Measurements from ENCODE around the gene FCGR2B. TPM values are rescaled to one million over a fixed set of nuclear protein-coding genes. Genes with fewer than 3 reads are reported as not detected.
A peak's percentile ranks its signal among the peaks of the same experiment; 100 is the strongest.
"Not testable (repeated sequence)": the region's sequence is repeated elsewhere in the genome, so short reads cannot be mapped to it uniquely, and the experiment has no call there.

FCGR2B gene
- total RNA-seq, 2 experiments from 2014 or later: not detected

DNA sequence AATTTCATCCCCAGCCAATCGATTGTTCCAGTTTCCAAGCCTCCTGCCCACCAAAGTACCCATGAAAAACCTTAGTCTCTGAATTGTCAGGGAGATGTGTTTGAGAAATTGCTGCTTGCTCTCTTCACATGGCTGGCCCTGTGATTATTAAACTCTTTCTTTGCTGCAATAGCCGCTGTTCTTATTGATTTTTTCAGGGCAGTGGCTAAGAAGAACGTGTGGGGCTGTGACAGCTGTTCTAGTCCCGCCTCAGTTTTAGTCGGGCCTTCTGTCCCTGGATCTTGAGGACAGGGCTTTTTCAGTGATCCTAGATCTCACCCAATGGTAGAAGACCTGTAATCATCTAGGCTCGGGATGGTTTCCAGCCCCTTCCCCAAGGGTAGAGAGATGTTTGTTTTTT, 9.0 kb upstream of the FCGR2B start:
- DNase-seq; H3K9me3 Mint-ChIP-seq (ENCODE audit: low read depth); POLR2A ChIA-PET; H3K27ac Mint-ChIP-seq; CTCF ChIA-PET; H3K4me3 Mint-ChIP-seq; H3K36me3 Mint-ChIP-seq (ENCODE audit: low read depth); ATAC-seq; H3K4me1 Mint-ChIP-seq: not testable (repeated sequence)
- intact Hi-C loops (cut with DNase I, micrococcal nuclease): loop anchor here in 1 of 2 experiments (10.0 kb wide), 1 partner anchor 89 kb away; no protein-coding TSS in a partner anchor
- peaks cover 11% of the 10 kb centered on the region for H3K27me3 Mint-ChIP-seq

DNA sequence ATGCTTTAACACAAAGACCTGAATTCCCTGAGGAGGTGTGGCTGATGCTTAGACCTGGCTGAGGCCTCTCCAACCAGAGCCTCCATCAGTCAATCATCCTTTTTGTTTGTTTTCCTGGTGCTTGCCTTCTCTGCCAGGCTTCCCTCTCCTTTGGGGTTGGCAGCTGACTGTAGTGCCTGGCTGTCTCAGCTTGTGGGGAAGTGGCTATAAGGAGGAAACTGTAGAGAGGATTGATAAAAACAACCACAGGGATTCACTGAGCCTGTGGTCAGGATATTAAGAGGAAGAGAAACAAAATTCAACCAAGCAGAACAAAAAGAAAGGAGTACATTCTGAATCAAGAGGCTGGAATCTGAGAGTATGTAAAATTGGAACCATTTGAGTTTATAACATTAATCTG, 4.4 kb upstream of the FCGR2B start:
- H3K4me3 Mint-ChIP-seq; ATAC-seq; H3K9me3 Mint-ChIP-seq (ENCODE audit: low read depth); DNase-seq; CTCF ChIA-PET; H3K36me3 Mint-ChIP-seq (ENCODE audit: low read depth); H3K27me3 Mint-ChIP-seq; H3K27ac Mint-ChIP-seq; POLR2A ChIA-PET; H3K4me1 Mint-ChIP-seq: not testable (repeated sequence)
- intact Hi-C loops (cut with DNase I, micrococcal nuclease): loop anchor here in 1 of 2 experiments (10.0 kb wide), 1 partner anchor 94 kb away; no protein-coding TSS in a partner anchor

DNA sequence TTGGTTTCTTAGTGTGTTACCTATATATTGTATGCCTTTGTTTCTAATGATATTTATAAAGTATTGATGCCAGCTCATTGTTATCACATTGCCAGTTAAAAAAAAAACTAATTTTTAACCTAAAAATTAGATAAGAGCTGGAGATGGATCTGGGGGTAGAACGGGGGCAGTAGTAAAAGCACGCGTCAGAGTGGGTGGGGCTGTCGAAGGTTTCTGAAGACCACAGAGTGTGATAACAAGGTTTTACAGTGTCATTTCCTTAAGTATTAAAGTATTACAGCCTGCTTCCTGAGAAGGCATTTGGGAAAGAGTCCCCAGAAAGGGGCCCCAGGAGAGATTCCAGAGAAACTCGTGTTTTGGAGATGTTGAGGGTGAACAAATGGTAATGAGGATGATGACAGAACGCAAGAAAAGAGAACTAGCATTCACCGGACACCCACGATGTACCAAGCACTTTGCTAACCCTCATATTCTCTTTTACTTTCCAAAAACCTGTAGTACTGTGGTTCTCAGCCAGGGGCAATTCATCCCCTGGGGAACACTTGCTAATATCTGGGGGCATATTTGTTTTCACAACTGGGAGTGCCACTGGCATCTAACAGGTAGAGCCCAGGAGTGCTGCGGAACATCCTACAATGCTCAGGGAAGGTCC, 1.2 kb upstream of the FCGR2B start:
- POLR2A ChIA-PET; H3K36me3 Mint-ChIP-seq (ENCODE audit: low read depth); H3K4me3 Mint-ChIP-seq; H3K4me1 Mint-ChIP-seq; ATAC-seq; H3K27me3 Mint-ChIP-seq; intact Hi-C loops (cut with DNase I, micrococcal nuclease); DNase-seq; CTCF ChIA-PET; H3K9me3 Mint-ChIP-seq (ENCODE audit: low read depth); H3K27ac Mint-ChIP-seq: not testable (repeated sequence)

DNA sequence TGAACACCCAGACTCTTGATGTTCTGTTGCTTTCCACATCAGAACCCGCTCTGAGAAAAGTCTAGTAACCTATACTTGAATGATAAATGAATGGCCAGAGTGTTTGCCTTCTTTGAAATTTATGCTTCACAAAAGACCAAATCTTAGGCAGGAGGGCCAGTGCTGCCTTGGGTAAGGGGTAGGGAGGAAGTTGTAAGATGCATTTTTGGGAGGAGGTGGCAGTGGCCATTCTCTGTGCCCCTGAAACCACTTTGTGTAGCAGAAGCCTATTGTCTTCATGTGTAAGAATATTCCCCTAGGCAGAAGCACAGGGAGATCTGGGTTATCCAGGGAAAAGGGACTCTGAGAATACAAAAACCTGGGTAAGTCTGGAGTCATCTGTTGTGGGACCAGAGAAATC, 626 bp downstream of the FCGR2B start:
- CTCF ChIA-PET; intact Hi-C loops (cut with DNase I, micrococcal nuclease); ATAC-seq; DNase-seq; H3K4me3 Mint-ChIP-seq; POLR2A ChIA-PET; H3K27ac Mint-ChIP-seq; H3K9me3 Mint-ChIP-seq (ENCODE audit: low read depth); H3K27me3 Mint-ChIP-seq; H3K4me1 Mint-ChIP-seq; H3K36me3 Mint-ChIP-seq (ENCODE audit: low read depth): not testable (repeated sequence)

DNA sequence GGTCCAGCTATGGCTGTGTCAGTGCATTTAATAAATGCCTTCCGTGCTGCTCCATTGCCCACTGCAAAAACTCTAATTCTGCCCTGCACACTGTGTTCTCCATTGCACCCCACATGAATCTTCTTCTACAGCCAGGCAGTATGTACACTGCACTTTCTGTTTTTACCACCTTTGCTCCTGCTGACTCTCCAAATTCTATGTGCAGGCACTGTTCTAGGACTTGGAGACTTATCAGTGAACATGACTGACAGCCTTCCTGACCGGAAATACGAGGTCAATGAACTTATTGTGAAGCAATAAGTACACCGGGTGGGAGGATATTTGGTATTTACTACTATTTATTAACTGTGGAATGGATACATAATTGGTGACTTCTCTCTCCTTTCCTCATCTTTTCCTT, 1.7 kb downstream of the FCGR2B start:
- H3K27ac Mint-ChIP-seq; H3K4me3 Mint-ChIP-seq; intact Hi-C loops (cut with DNase I, micrococcal nuclease); DNase-seq; ATAC-seq; H3K36me3 Mint-ChIP-seq (ENCODE audit: low read depth); POLR2A ChIA-PET; H3K27me3 Mint-ChIP-seq; CTCF ChIA-PET; H3K4me1 Mint-ChIP-seq; H3K9me3 Mint-ChIP-seq (ENCODE audit: low read depth): not testable (repeated sequence)

DNA sequence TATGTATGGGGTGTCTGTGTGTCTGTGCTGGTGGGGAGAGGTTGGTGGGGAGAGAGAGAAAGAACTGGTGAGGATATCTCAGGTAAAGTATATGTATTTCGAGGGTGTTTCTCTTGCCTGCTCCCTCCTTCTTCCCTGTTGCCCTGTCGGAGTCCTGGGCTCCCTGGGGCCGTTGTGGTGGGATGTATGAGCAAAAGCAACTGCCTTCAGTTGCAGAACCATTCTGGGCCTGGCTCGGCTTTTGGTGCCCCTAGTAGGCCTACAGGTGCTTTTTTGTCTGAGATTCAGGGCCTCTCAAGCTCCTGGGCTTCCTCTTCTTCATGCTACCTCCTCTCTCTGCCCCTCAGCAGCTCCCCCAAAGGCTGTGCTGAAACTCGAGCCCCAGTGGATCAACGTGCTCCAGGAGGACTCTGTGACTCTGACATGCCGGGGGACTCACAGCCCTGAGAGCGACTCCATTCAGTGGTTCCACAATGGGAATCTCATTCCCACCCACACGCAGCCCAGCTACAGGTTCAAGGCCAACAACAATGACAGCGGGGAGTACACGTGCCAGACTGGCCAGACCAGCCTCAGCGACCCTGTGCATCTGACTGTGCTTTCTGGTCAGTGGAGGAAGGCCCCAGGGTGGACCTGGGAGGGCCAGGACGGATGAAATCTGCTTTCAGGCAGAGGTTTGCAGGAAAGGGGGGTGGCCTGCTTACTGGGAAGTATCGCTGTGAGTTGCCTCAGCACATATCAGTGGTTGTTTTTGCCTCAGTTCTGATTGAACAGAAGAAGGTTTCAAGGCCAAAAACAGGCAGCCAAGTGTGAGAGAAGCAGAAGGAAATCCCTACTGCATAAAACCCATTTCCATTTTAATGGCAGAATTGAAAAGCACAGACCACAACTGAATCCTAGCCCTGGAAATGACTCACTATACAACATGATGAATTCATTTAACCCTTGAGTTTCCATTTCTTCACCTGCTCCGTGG, 8.4 kb downstream of the FCGR2B start:
- intact Hi-C loops (cut with DNase I, micrococcal nuclease); H3K36me3 Mint-ChIP-seq (ENCODE audit: low read depth); CTCF ChIA-PET; H3K4me3 Mint-ChIP-seq; H3K27me3 Mint-ChIP-seq; H3K9me3 Mint-ChIP-seq (ENCODE audit: low read depth); POLR2A ChIA-PET: not testable (repeated sequence)
- H3K27ac Mint-ChIP-seq: peak overlapping the region; percentile 51
- DNase-seq (peak; percentile 30), ATAC-seq (peak; percentile 80)
- H3K4me1 Mint-ChIP-seq: peaks cover 12% of the 10 kb centered on the region

DNA sequence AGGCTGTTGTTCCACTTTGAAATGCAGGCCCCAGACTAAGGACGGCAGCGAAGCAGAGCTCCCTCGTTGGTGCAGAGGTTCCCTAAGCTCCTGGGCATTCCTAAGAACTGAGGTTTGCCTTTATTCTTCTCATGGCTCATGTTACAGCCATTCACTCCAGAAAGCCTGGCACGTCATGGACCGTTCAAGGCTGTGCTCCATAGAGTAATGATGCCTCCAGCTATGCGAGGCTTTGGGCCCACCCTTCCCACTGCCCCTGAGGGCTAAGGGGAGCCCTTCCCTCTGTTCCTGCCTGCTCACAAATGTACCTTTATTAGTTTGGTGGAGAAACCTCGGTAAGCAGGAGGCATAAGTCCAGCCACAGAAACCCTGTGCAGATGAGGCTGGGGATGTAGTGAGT, 10.5 kb downstream of the FCGR2B start:
- DNase-seq; H3K4me3 Mint-ChIP-seq; POLR2A ChIA-PET; H3K9me3 Mint-ChIP-seq (ENCODE audit: low read depth); CTCF ChIA-PET; intact Hi-C loops (cut with DNase I, micrococcal nuclease); H3K27me3 Mint-ChIP-seq; H3K27ac Mint-ChIP-seq; H3K36me3 Mint-ChIP-seq (ENCODE audit: low read depth); ATAC-seq: not testable (repeated sequence)
- peaks cover 12% of the 10 kb centered on the region for H3K4me1 Mint-ChIP-seq

DNA sequence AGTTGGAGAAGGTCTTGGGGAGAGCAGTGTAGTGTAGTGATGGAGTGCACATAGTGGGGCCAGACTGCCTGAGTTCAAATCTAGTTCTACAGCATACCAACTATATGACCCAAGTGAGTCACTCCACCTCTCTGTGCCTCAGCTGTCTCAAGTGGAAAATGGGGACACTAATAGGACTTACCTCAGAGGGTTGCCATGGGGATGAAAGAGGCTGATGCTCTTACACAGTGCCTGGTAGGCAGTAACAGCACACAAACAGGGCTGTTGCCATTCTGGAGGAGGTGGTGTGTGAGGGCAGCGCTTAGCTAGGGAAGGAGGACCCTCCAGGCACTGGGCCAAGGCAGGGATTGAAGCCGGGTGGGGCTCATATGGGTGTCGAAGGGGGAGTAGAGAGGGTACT, 11.5 kb downstream of the FCGR2B start:
- H3K9me3 Mint-ChIP-seq (ENCODE audit: low read depth); H3K27ac Mint-ChIP-seq; intact Hi-C loops (cut with DNase I, micrococcal nuclease); DNase-seq; H3K36me3 Mint-ChIP-seq (ENCODE audit: low read depth); CTCF ChIA-PET; H3K4me3 Mint-ChIP-seq; POLR2A ChIA-PET; H3K27me3 Mint-ChIP-seq: not testable (repeated sequence)
- peak; percentile 30 for ATAC-seq
- H3K4me1 Mint-ChIP-seq: peaks cover 12% of the 10 kb centered on the region

DNA sequence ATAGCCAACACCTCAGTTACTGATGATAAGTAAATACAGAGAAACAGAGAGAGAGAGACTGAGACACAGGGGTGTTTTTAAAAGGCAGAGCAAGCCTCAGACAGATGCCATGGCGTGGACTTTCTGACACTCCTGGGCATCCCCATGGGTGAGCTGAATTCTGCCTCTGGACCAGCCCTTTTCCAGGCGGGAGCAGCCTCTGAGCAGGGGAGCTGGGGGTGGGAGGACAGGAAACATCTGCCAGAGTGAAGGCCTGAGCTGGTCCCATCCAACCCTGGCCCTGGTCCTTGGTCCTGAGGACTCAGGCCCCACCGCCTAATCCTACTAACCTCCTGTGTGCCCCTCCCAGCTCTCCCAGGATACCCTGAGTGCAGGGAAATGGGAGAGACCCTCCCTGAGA, 12.0 kb downstream of the FCGR2B start:
- H3K27ac Mint-ChIP-seq; POLR2A ChIA-PET; CTCF ChIA-PET; H3K36me3 Mint-ChIP-seq (ENCODE audit: low read depth); intact Hi-C loops (cut with DNase I, micrococcal nuclease); H3K4me3 Mint-ChIP-seq; H3K27me3 Mint-ChIP-seq; DNase-seq; ATAC-seq; H3K9me3 Mint-ChIP-seq (ENCODE audit: low read depth): not testable (repeated sequence)
- peaks cover 12% of the 10 kb centered on the region for H3K4me1 Mint-ChIP-seq

DNA sequence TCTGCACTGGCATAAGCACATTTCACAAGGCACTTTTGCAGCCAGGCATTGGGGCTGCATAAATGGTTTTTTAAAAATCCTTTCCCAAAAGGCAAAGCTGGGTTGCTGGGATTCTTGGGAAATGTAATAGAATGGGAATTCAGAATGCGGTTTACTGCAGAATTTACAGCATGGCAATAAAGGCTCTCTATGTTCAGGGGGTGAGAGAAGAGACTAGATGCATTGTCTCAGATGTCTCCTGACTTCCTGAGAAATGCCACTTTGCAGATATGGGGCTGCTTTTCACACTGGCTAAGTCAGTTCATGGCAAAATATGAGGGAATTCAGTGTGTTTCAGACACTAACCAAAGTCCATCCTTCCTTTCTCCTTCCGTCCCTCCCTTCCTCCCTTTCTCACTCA, 13.5 kb downstream of the FCGR2B start:
- POLR2A ChIA-PET: no interaction called here
- intact Hi-C loops (cut with DNase I, micrococcal nuclease): no loop called here
- H3K9me3 Mint-ChIP-seq (ENCODE audit: low read depth): no peaks in the 10 kb centered on the region
- DNase-seq (no peak), ATAC-seq (no peak)
- H3K36me3 Mint-ChIP-seq (ENCODE audit: low read depth): no peaks in the 10 kb centered on the region
- H3K27me3 Mint-ChIP-seq: peaks cover 2% of the 10 kb centered on the region
- peaks cover 7% of the 10 kb centered on the region for H3K4me1 Mint-ChIP-seq
- no peak overlapping the region for H3K27ac Mint-ChIP-seq
- no peak overlapping the region for H3K4me3 Mint-ChIP-seq
- CTCF ChIA-PET: no interaction called here

- POLR2A ChIA-PET: no interaction called here
- ATAC-seq: no peak
- no peak for DNase-seq
- H3K4me1 Mint-ChIP-seq: peaks cover 4% of the 10 kb centered on the region
- intact Hi-C loops (cut with DNase I, micrococcal nuclease): no loop called here
- H3K27me3 Mint-ChIP-seq: peaks cover 6% of the 10 kb centered on the region
- no peak overlapping the region for H3K4me3 Mint-ChIP-seq
- no peaks in the 10 kb centered on the region for H3K9me3 Mint-ChIP-seq (ENCODE audit: low read depth)
- CTCF ChIA-PET: no interaction called here
- H3K36me3 Mint-ChIP-seq (ENCODE audit: low read depth): no peaks in the 10 kb centered on the region
- no peak overlapping the region for H3K27ac Mint-ChIP-seq
Observed at GRCh38 chr1:161676958-161677689, 14.2 kb downstream of the FCGR2B start.

- Mint-ChIP-seq H3K27me3 (peaks cover 6% of the 10 kb centered on the region), H3K27ac (no peak overlapping the region), H3K4me3 (no peak overlapping the region), H3K4me1 (peaks cover 4% of the 10 kb centered on the region), H3K36me3 (ENCODE audit: low read depth) (no peaks in the 10 kb centered on the region), H3K9me3 (ENCODE audit: low read depth) (no peaks in the 10 kb centered on the region)
- ChIA-PET CTCF (no interaction called here), POLR2A (no interaction called here)
- DNase-seq (no peak), ATAC-seq (no peak)
- intact Hi-C loops (cut with DNase I, micrococcal nuclease): no loop called here
Observed at GRCh38 chr1:161678500-161678899, 15.6 kb downstream of the FCGR2B start.

All from activated CD4-positive, alpha-beta T cell treated with anti-CD3 and anti-CD28 coated beads for 36 hours (primary cell).